Tibial nerve (tissue), 3 donors: ENCODE measurements around the gene ABCC4.

Experiments
- POLR2A ChIP-seq, 2 donors: fragments of 450-650 bp; IDR thresholded peaks; one replicate each; pipeline ENCODE4 v1.6.1; 2017; ENCODE audit warnings: antibody characterized with exemption in 2 of 2, mild to moderate bottlenecking in 2 of 2, moderate library complexity in 2 of 2
- TF ChIP-seq, protein P1 (sequence below), 5 experiments: fragments of 200-600 bp in 3 of 5; fragments of 450-650 bp in 2 of 5; sonication (generic) in 3 of 5; IDR thresholded peaks; one replicate each; pipeline ENCODE4 v1.5.1; 2016 to 2019; ENCODE audit warnings: antibody characterized with exemption in 5 of 5, mild to moderate bottlenecking in 3 of 5, moderate library complexity in 2 of 5

DNA sequence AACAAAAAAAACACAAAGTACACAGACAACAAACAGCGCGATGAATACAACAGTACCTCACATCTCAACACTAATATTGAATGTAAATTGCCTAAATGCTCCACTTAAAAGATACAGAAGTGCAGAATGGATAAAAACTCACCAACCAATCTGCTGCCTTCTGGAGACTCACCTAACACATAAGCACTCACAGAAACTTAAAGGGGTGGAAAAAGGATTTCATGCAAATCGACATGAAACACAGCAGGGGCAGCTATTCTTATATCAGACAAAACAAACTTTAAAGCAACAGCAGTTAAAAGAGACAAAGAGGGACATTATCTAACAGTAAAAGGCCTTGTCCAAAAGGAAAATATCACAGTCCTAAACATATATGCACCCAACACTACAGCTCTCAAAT is 209.5 kb downstream of the ABCC4 start:
- no peak for TF ChIP-seq POLR2A (IDR thresholded peaks at IDR 0.05)
- TF ChIP-seq, protein P1, sequence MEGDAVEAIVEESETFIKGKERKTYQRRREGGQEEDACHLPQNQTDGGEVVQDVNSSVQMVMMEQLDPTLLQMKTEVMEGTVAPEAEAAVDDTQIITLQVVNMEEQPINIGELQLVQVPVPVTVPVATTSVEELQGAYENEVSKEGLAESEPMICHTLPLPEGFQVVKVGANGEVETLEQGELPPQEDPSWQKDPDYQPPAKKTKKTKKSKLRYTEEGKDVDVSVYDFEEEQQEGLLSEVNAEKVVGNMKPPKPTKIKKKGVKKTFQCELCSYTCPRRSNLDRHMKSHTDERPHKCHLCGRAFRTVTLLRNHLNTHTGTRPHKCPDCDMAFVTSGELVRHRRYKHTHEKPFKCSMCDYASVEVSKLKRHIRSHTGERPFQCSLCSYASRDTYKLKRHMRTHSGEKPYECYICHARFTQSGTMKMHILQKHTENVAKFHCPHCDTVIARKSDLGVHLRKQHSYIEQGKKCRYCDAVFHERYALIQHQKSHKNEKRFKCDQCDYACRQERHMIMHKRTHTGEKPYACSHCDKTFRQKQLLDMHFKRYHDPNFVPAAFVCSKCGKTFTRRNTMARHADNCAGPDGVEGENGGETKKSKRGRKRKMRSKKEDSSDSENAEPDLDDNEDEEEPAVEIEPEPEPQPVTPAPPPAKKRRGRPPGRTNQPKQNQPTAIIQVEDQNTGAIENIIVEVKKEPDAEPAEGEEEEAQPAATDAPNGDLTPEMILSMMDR (IDR thresholded peaks at IDR 0.05), result no peak
